Measurements from ENCODE around the gene BRIP1. TPM values are rescaled to one million over a fixed set of nuclear protein-coding genes. Genes with fewer than 3 reads are reported as not detected.

BRIP1 gene
- polyA plus RNA-seq, 1 of the 3 experiments (the other 2 are of a cell fraction), result 2.0 TPM

GRCh38 chr17:61662186-61662585 is 201.1 kb downstream of the BRIP1 start (continued):
- TF ChIP-seq RAD21 (IDR thresholded peaks at IDR 0.05; ENCODE audit: low read length) (no peak), YY1 (IDR thresholded peaks at IDR 0.05; ENCODE audit: low read depth) (no peak)

GRCh38 chr17:61660746-61661485 is 202.4 kb downstream of the BRIP1 start:
- TF ChIP-seq CHD2 (IDR thresholded peaks at IDR 0.05; ENCODE audit: low read length, partially characterized antibody), result no peak
- TF ChIP-seq POLR2AphosphoS5 (IDR thresholded peaks at IDR 0.05; ENCODE audit: low read depth, low read length), result no peak
- no peak for TF ChIP-seq RCOR1 (IDR thresholded peaks at IDR 0.05; ENCODE audit: low read length)
- no peak for TF ChIP-seq RFX5 (IDR thresholded peaks at IDR 0.05; ENCODE audit: low read length)
- no peak for TF ChIP-seq RXRA (IDR thresholded peaks at IDR 0.05; ENCODE audit: borderline replicate concordance, low read depth)
- no peak for TF ChIP-seq SIN3A (IDR thresholded peaks at IDR 0.05; ENCODE audit: borderline replicate concordance, low read depth, low read length)
- no peak for TF ChIP-seq RAD21 (IDR thresholded peaks at IDR 0.05; ENCODE audit: low read length)
- no peak for TF ChIP-seq NRF1 (IDR thresholded peaks at IDR 0.05; ENCODE audit: low read depth, low read length)
- no peak for TF ChIP-seq JUND (IDR thresholded peaks at IDR 0.05)
- TF ChIP-seq NFIC (IDR thresholded peaks at IDR 0.05; ENCODE audit: borderline replicate concordance), result no peak
- no peak for TF ChIP-seq MEF2A (IDR thresholded peaks at IDR 0.05; ENCODE audit: borderline replicate concordance, low read depth)
- TF ChIP-seq EZH2phosphoT487 (IDR thresholded peaks at IDR 0.05; ENCODE audit: borderline replicate concordance, low read depth), result no peak
- TF ChIP-seq USF1 (IDR thresholded peaks at IDR 0.05; ENCODE audit: borderline replicate concordance, low read depth), result no peak
- no peak for TF ChIP-seq EP300 (IDR thresholded peaks at IDR 0.05; ENCODE audit: borderline replicate concordance in 1 of 2, low read depth in 1 of 2, low read length in 1 of 2)
- TF ChIP-seq ELF1 (IDR thresholded peaks at IDR 0.05), result no peak
- WGBS (ENCODE audit: low lambda C conversion rate), result 76% methylated on average over 4 of the region's 4 CpGs
- Histone ChIP-seq H4K20me1 (ENCODE audit: insufficient read depth) (no peaks in the 10 kb centered on the region), H3K9me2 (no peaks in the 10 kb centered on the region), H3F3A (replicated peaks; ENCODE audit: insufficient read depth) (peaks cover 14% of the 10 kb centered on the region), H3K79me2 (ENCODE audit: insufficient read depth) (no peaks in the 10 kb centered on the region), H3K9ac (no peak overlapping the region), H3K27ac (ENCODE audit: low read depth in 2 of 2, low read length in 1 of 2) (no peak overlapping the region), H3K27me3 (ENCODE audit: insufficient read depth) (no peaks in the 10 kb centered on the region), H2AFZ (ENCODE audit: low read depth) (no peak overlapping the region), H3K36me3 (replicated peaks in 1 of 2; ENCODE audit: control insufficient read depth in 1 of 2, insufficient read depth in 2 of 2, low read length in 1 of 2) (no peaks in the 10 kb centered on the region), H3K9me3 (no peaks in the 10 kb centered on the region), H3K4me2 (no peak overlapping the region), H3K4me3 (ENCODE audit: low read depth in 2 of 2, low read length in 1 of 2) (no peak overlapping the region), H3K4me1 (ENCODE audit: control insufficient read depth in 1 of 2, insufficient read depth in 2 of 2, low read depth in 1 of 2, low read length in 1 of 2) (peaks cover 0 to 6% of the 10 kb centered on the region in 2 experiments; a peak in 2 of 4 replicates)
- ChIA-PET POLR2A (no interaction called here), CTCF (interaction anchor here (1.0 kb wide), 1 partner anchor 10 kb away, joined by 3 read pairs; no protein-coding TSS in a partner anchor)
- DNase-seq, result no peak

GRCh38 chr17:61659437-61659836 is 203.9 kb downstream of the BRIP1 start:
- CTCF ChIA-PET, result interaction anchor here (0.7 to 0.9 kb wide), 2 partner anchors 31 to 177 kb away, joined by 3 read pairs; no protein-coding TSS in a partner anchor
- Histone ChIP-seq H3K9me3 (no peaks in the 10 kb centered on the region), H3K4me3 (ENCODE audit: low read depth in 2 of 2, low read length in 1 of 2) (no peak overlapping the region), H3K4me1 (ENCODE audit: control insufficient read depth in 1 of 2, insufficient read depth in 2 of 2, low read depth in 1 of 2, low read length in 1 of 2) (peaks cover 0 to 6% of the 10 kb centered on the region in 2 experiments; a peak in 2 of 4 replicates), H3K9me2 (no peaks in the 10 kb centered on the region), H3F3A (replicated peaks; ENCODE audit: insufficient read depth) (peaks cover 16% of the 10 kb centered on the region), H3K36me3 (replicated peaks in 1 of 2; ENCODE audit: control insufficient read depth in 1 of 2, insufficient read depth in 2 of 2, low read length in 1 of 2) (no peaks in the 10 kb centered on the region), H3K4me2 (no peak overlapping the region), H4K20me1 (ENCODE audit: insufficient read depth) (no peaks in the 10 kb centered on the region), H3K27me3 (ENCODE audit: insufficient read depth) (no peaks in the 10 kb centered on the region), H3K27ac (ENCODE audit: low read depth in 2 of 2, low read length in 1 of 2) (peak overlapping the region in 1 of 2 experiments; percentile 1; a peak in 1 of 4 replicates), H3K9ac (no peak overlapping the region), H3K79me2 (ENCODE audit: insufficient read depth) (no peaks in the 10 kb centered on the region), H2AFZ (ENCODE audit: low read depth) (peak overlapping the region; percentile 36)
- TF ChIP-seq CTCF (IDR thresholded peaks at IDR 0.05) (no peak), YY1 (IDR thresholded peaks at IDR 0.05; ENCODE audit: low read depth) (no peak), RXRA (IDR thresholded peaks at IDR 0.05; ENCODE audit: borderline replicate concordance, low read depth) (no peak), GATA2 (CRISPR knock-in tag; IDR thresholded peaks at IDR 0.05) (no peak), EZH2phosphoT487 (IDR thresholded peaks at IDR 0.05; ENCODE audit: borderline replicate concordance, low read depth) (no peak), USF2 (IDR thresholded peaks at IDR 0.05; ENCODE audit: borderline replicate concordance, low read depth, low read length) (no peak), NFIC (IDR thresholded peaks at IDR 0.05; ENCODE audit: borderline replicate concordance) (no peak), MEF2A (IDR thresholded peaks at IDR 0.05; ENCODE audit: borderline replicate concordance, low read depth) (no peak)
- POLR2A ChIA-PET, result no interaction called here
- 50% methylated on average over 2 of the region's 2 CpGs for WGBS (ENCODE audit: low lambda C conversion rate)
- DNase-seq, result no peak

All from SK-N-SH (cell line).